HEK293 (cell line): ENCODE data around the gene CACNA2D3.

Experiments used
- CTCF ChIA-PET: fragments of 350-600 bp; formaldehyde crosslinking; extraction: SDS; loops from one replicate; lab custom pipeline; 2021; ENCODE audit warnings: antibody characterized with exemption; lab: Yijun Ruan, JAX
- POLR2A ChIA-PET: fragments of 300-600 bp; formaldehyde crosslinking; extraction: SDS; loops from one replicate; lab custom pipeline; 2020; ENCODE audit warnings: antibody characterized with exemption, inconsistent platforms; lab: Yijun Ruan, JAX
- H3K27ac ChIP-seq: fragments of 200-500 bp; sonication (Bioruptor generic); 2 replicates; pipeline ENCODE4 v1.5.1; 2014; ENCODE audit warnings: low read depth, low read length, control low read depth, inconsistent platforms; ENCODE audit errors: extremely low read depth
- H3K36me3 ChIP-seq, 2 experiments: fragments of 200-500 bp in 1 of 2; sonication (Bioruptor generic) in 1 of 2; 1 replicate in 1 of 2; 2 replicates in 1 of 2; pipeline ENCODE4 v1.5.1; 2014 to 2017; ENCODE audit warnings: inconsistent platforms in 2 of 2, low read length in 2 of 2; ENCODE audit not compliant: control insufficient read depth in 2 of 2, insufficient read depth in 1 of 2
- H3K4me1 ChIP-seq: fragments of 200-500 bp; sonication (Bioruptor generic); 2 replicates; pipeline ENCODE4 v1.5.1; 2014; ENCODE audit warnings: mild to moderate bottlenecking, low read length, inconsistent platforms; ENCODE audit not compliant: control insufficient read depth, insufficient read depth
- H3K4me3 ChIP-seq: 2 replicates; pipeline ENCODE4 v1.5.1; 2011; ENCODE audit warnings: low read depth, mild to moderate bottlenecking, control low read depth, low read length, moderate library complexity
- H3K9me3 ChIP-seq: fragments of 200-500 bp; sonication (Bioruptor generic); 2 replicates; pipeline ENCODE4 v1.5.1; 2014; ENCODE audit warnings: low read depth, low read length, inconsistent platforms; ENCODE audit not compliant: control insufficient read depth, insufficient read depth
- FEZF1 ChIP-seq: fragments of 450-650 bp; formaldehyde crosslinking; IDR thresholded peaks from 2 replicates; pipeline ENCODE4 v1.5.1; 2016; ENCODE audit warnings: missing biosample characterization, missing genetic modification characterization
- HOXC10 ChIP-seq: sonication (generic); formaldehyde crosslinking; IDR thresholded peaks from 2 replicates; pipeline ENCODE4 v1.8.1; 2023; ENCODE audit warnings: mild to moderate bottlenecking, missing genetic modification reagents
- PRDM1 ChIP-seq: fragments of 450-650 bp; formaldehyde crosslinking; IDR thresholded peaks from 2 replicates; pipeline ENCODE4; 2016; ENCODE audit warnings: missing biosample characterization, missing genetic modification characterization
- TCF7L2 ChIP-seq: IDR thresholded peaks from 2 replicates; pipeline ENCODE4 v1.6.1; 2011; ENCODE audit warnings: low read depth, mild to moderate bottlenecking, inconsistent platforms, low read length, moderate library complexity, borderline replicate concordance
- TRIM28 ChIP-seq: IDR thresholded peaks from 2 replicates; pipeline ENCODE4 v1.6.1; 2011; ENCODE audit warnings: low read length, control low read depth, borderline replicate concordance
- YY2 ChIP-seq: fragments of 450-650 bp; formaldehyde crosslinking; IDR thresholded peaks from 2 replicates; pipeline ENCODE4 v1.5.1; 2016; ENCODE audit warnings: missing biosample characterization, missing genetic modification characterization
- ZBTB8A ChIP-seq: fragments of 450-650 bp; formaldehyde crosslinking; IDR thresholded peaks from 2 replicates; pipeline ENCODE4 v1.5.1; 2016; ENCODE audit warnings: missing biosample characterization, missing genetic modification characterization
- ZNF10 ChIP-seq: fragments of 450-650 bp; formaldehyde crosslinking; IDR thresholded peaks from 2 replicates; pipeline ENCODE4 v1.5.1; 2017; ENCODE audit warnings: missing biosample characterization, missing genetic modification characterization
- ZNF335 ChIP-seq: fragments of 450-650 bp; formaldehyde crosslinking; conservative IDR thresholded peaks from 2 replicates; pipeline ENCODE4 v1.5.1; 2016; ENCODE audit warnings: missing biosample characterization, missing genetic modification characterization
- ZNF354C ChIP-seq: fragments of 450-650 bp; formaldehyde crosslinking; IDR thresholded peaks from 2 replicates; pipeline ENCODE4 v1.5.1; 2016; ENCODE audit warnings: missing biosample characterization, missing genetic modification characterization, low read depth, borderline replicate concordance
- ZNF37A ChIP-seq: fragments of 450-650 bp; IDR thresholded peaks from 2 replicates; pipeline ENCODE4 v1.5.1; 2018; ENCODE audit warnings: missing biosample characterization, missing genetic modification characterization
- ZNF600 ChIP-seq: fragments of 450-650 bp; formaldehyde crosslinking; IDR thresholded peaks from 2 replicates; pipeline ENCODE4 v1.5.1; 2016; ENCODE audit warnings: missing biosample characterization, missing genetic modification characterization
- ZNF629 ChIP-seq: fragments of 450-650 bp; formaldehyde crosslinking; IDR thresholded peaks from 2 replicates; pipeline ENCODE4 v1.5.1; 2017; ENCODE audit warnings: missing biosample characterization, missing genetic modification characterization
- ZNF776 ChIP-seq: fragments of 450-650 bp; formaldehyde crosslinking; IDR thresholded peaks from 2 replicates; pipeline ENCODE4 v1.5.0; 2017; ENCODE audit warnings: missing biosample characterization, missing genetic modification characterization, borderline replicate concordance
- ZNF843 ChIP-seq: fragments of 450-650 bp; formaldehyde crosslinking; IDR thresholded peaks from 2 replicates; pipeline ENCODE4 v1.5.1; 2016; ENCODE audit warnings: missing biosample characterization, missing genetic modification characterization
- TF ChIP-seq, protein P1 (sequence below): fragments of 450-650 bp; formaldehyde crosslinking; IDR thresholded peaks from 2 replicates; pipeline ENCODE4 v1.5.1; 2016; ENCODE audit warnings: missing biosample characterization, missing genetic modification characterization
- TF ChIP-seq, protein P2 (sequence below): fragments of 450-650 bp; formaldehyde crosslinking; IDR thresholded peaks from 2 replicates; pipeline ENCODE4 v1.5.1; 2017; ENCODE audit warnings: missing biosample characterization, missing genetic modification characterization
- TF ChIP-seq, protein P3 (sequence below): fragments of 450-650 bp; formaldehyde crosslinking; IDR thresholded peaks from 2 replicates; pipeline ENCODE4 v1.5.1; 2017; ENCODE audit warnings: missing biosample characterization, missing genetic modification characterization
- TF ChIP-seq, protein P4 (sequence below): fragments of 450-650 bp; formaldehyde crosslinking; IDR thresholded peaks from 2 replicates; pipeline ENCODE4 v1.5.1; 2016; ENCODE audit warnings: missing biosample characterization, missing genetic modification characterization

CACNA2D3 gene

DNA sequence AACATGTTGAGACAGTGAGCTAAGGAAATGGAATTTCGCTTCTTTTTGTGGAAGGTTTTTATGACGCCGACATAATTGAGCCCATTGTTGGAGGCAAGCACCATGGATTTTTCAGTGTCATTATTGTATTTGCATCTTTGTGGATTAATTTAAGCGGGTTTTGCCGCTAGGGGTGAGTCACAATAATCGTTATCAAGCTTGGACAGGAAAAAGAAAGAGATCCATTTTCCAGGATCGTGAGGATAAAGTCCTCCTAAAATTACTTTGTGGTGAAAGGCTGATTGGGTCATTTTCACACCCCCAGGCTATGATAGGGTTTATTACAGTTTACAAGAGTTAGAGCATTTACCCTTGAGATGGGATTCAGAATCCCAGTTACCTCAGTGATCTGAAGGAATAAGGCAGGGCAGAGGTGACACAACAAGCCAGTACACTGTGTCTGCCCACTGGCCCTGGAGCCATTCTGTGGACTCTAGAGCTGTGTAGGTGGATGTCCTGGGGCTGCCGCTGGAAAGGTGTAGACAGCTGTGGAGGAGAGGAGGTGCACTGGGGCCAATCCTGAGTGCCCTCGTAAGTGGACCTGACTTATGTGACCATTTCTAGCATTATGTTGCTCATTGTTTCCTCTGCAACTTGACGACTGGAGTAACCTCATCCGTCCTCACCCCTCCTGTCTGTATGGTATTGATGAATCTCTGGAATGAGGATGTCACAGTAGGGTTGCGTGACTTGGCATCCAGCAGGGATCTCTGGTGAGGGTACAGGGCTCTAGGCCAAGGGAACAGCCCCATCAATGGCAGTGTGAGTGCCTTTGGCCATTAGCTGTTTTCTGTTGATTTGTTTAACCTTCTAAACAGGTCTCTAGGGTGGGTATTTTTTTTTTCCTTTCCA, 435.4 kb downstream of the CACNA2D3 start:
- ChIA-PET POLR2A (no interaction called here), CTCF (interaction anchor here (0.6 kb wide), 1 partner anchor 101 kb away, joined by 3 read pairs; no protein-coding TSS in a partner anchor)
- no peak overlapping the region for H3K27ac ChIP-seq
- TF ChIP-seq, protein P1, sequence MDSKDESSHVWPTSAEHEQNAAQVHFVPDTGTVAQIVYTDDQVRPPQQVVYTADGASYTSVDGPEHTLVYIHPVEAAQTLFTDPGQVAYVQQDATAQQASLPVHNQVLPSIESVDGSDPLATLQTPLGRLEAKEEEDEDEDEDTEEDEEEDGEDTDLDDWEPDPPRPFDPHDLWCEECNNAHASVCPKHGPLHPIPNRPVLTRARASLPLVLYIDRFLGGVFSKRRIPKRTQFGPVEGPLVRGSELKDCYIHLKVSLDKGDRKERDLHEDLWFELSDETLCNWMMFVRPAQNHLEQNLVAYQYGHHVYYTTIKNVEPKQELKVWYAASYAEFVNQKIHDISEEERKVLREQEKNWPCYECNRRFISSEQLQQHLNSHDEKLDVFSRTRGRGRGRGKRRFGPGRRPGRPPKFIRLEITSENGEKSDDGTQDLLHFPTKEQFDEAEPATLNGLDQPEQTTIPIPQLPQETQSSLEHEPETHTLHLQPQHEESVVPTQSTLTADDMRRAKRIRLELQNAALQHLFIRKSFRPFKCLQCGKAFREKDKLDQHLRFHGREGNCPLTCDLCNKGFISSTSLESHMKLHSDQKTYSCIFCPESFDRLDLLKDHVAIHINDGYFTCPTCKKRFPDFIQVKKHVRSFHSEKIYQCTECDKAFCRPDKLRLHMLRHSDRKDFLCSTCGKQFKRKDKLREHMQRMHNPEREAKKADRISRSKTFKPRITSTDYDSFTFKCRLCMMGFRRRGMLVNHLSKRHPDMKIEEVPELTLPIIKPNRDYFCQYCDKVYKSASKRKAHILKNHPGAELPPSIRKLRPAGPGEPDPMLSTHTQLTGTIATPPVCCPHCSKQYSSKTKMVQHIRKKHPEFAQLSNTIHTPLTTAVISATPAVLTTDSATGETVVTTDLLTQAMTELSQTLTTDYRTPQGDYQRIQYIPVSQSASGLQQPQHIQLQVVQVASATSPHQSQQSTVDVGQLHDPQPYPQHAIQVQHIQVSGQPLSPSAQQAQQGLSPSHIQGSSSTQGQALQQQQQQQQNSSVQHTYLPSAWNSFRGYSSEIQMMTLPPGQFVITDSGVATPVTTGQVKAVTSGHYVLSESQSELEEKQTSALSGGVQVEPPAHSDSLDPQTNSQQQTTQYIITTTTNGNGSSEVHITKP = peak; percentile 87
- peak; percentile 48; the same call in 1 of the 2 replicates for TF ChIP-seq ZNF843 (tag by site-specific recombination)
- peak; percentile 45; the same call in 1 of the 2 replicates for TF ChIP-seq TRIM28
- 0 out of 2 replicates have a peak, but pooled peaks have one; percentile 15 for TF ChIP-seq FEZF1 (tag by site-specific recombination)
- TF ChIP-seq ZNF335 = no peak
- no peak for TF ChIP-seq PRDM1
- TF ChIP-seq, protein P2, sequence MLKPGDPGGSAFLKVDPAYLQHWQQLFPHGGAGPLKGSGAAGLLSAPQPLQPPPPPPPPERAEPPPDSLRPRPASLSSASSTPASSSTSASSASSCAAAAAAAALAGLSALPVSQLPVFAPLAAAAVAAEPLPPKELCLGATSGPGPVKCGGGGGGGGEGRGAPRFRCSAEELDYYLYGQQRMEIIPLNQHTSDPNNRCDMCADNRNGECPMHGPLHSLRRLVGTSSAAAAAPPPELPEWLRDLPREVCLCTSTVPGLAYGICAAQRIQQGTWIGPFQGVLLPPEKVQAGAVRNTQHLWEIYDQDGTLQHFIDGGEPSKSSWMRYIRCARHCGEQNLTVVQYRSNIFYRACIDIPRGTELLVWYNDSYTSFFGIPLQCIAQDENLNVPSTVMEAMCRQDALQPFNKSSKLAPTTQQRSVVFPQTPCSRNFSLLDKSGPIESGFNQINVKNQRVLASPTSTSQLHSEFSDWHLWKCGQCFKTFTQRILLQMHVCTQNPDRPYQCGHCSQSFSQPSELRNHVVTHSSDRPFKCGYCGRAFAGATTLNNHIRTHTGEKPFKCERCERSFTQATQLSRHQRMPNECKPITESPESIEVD = peak; percentile 60
- TF ChIP-seq ZNF629 (tag by site-specific recombination) = peak; percentile 35; the same call in 1 of the 2 replicates
- H3K9me3 ChIP-seq = no peaks in the 10 kb centered on the region
- H3K36me3 ChIP-seq = no peaks in the 10 kb centered on the region
- peaks cover 6% of the 10 kb centered on the region; the same call in 1 of the 2 replicates for H3K4me1 ChIP-seq
- no peak overlapping the region for H3K4me3 ChIP-seq

DNA sequence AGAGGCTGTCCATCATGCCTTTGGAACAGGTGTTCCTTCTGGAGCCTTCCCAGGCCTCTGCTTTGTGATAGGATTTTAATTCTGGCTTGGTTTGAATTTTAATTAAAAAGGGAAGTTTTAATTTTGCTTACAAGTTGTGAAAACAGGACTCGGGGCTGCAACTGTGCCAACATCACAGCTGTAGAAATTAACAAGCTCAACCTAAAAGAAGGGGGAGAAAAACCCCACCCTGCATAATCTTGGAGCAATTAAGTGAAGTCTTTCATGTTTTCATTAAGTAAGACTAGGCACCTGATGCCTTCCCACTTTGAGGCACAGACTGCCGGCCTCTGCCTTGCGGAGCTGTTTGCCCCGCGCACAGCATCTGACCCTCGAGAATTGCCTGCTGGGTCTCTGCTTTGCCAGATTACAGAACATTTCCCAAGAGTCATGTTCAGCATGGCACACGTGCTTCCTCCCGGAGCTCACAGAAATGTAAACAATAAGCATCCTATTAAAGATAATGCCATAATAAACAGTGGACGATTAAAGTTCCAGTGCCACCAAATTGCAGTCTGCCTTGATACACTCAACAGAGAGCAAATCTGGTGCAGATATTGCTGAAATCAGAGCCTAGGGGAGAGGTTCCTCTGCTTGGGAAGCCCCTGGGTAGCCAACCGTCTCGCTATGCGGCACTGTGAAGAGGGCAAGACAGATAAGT, 441.3 kb downstream of the CACNA2D3 start:
- no peaks in the 10 kb centered on the region for H3K36me3 ChIP-seq
- no peak overlapping the region for H3K4me3 ChIP-seq
- CTCF ChIA-PET = no interaction called here
- H3K9me3 ChIP-seq = no peaks in the 10 kb centered on the region
- H3K27ac ChIP-seq = no peak overlapping the region
- TF ChIP-seq ZNF600 (tag by site-specific recombination) = no peak
- no peak for TF ChIP-seq ZNF354C
- no peak for TF ChIP-seq ZNF37A (tag by site-specific recombination)
- POLR2A ChIA-PET = no interaction called here
- H3K4me1 ChIP-seq = no peaks in the 10 kb centered on the region

DNA sequence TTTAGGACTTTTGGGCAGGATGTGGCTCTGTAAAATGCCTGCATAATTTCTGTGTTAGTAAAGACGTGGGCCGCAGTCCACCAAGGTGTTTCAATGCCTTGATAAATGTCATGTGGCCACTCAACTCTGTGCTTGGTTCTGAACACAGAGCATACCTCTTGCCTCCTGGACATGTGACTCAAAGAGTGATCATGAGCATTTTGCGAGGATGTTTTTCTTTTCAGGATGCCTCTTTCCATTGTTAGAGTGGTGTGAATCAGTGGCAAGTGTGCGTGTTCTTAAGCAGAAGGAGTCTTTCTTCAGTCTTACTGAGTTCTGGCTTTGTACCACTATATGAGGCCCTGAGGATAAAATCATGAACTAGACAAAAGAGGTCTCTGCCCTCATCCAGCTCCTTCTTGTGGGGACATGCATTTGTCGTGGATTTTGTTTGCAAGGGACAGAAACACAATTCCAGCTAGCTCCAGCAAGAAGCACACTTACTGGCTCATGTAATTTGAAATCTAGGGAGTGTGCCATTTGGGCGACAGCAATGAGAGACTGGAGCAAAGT, 442.1 kb downstream of the CACNA2D3 start:
- POLR2A ChIA-PET = no interaction called here
- Histone ChIP-seq H3K4me1 (no peaks in the 10 kb centered on the region), H3K36me3 (no peaks in the 10 kb centered on the region), H3K4me3 (no peak overlapping the region), H3K27ac (no peak overlapping the region), H3K9me3 (no peaks in the 10 kb centered on the region)
- CTCF ChIA-PET = no interaction called here
- TF ChIP-seq, protein P3, sequence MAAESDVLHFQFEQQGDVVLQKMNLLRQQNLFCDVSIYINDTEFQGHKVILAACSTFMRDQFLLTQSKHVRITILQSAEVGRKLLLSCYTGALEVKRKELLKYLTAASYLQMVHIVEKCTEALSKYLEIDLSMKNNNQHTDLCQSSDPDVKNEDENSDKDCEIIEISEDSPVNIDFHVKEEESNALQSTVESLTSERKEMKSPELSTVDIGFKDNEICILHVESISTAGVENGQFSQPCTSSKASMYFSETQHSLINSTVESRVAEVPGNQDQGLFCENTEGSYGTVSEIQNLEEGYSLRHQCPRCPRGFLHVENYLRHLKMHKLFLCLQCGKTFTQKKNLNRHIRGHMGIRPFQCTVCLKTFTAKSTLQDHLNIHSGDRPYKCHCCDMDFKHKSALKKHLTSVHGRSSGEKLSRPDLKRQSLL (tag by site-specific recombination) = no peak
- TF ChIP-seq, protein P4, sequence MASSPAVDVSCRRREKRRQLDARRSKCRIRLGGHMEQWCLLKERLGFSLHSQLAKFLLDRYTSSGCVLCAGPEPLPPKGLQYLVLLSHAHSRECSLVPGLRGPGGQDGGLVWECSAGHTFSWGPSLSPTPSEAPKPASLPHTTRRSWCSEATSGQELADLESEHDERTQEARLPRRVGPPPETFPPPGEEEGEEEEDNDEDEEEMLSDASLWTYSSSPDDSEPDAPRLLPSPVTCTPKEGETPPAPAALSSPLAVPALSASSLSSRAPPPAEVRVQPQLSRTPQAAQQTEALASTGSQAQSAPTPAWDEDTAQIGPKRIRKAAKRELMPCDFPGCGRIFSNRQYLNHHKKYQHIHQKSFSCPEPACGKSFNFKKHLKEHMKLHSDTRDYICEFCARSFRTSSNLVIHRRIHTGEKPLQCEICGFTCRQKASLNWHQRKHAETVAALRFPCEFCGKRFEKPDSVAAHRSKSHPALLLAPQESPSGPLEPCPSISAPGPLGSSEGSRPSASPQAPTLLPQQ = no peak
- TF ChIP-seq HOXC10 (CRISPR knock-in tag) = no peak
- TF ChIP-seq, protein P2 = no peak
- TF ChIP-seq ZNF10 (tag by site-specific recombination) = no peak
- TF ChIP-seq TCF7L2 = no peak
- TF ChIP-seq ZNF776 (tag by site-specific recombination) = no peak
- TF ChIP-seq ZBTB8A (tag by site-specific recombination) = no peak
- no peak for TF ChIP-seq YY2 (tag by site-specific recombination)
